ENCODE data around the gene IL18BP. TPM values are rescaled to one million over a fixed set of nuclear protein-coding genes. Genes with fewer than 3 reads are reported as not detected.

The IL18BP gene
- total RNA-seq, 1 experiment from 2014 or later: 17.9 TPM

DNA sequence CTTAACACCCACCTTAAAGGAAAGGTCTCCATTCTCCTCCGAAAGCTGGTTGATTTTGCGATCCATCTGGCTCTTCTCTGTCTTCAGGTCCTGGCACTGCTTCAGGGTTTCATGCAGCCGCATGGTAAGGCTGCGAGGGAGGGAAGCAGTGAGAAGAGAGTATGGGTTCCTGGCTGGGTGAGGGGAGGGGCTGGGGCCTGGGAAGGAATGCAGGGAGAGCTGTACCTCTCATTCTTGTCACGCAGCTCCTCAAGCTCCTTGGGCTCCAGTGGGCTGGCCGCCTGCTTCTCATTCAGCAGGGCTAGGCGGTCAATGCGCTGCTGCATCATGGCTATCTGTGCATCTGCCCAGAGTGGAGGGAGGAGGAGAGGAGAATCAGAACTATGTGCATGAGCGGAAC lies 19.5 kb downstream of the IL18BP start:
- no peaks in the 10 kb centered on the region for H3K27me3 ChIP-seq (ENCODE audit: insufficient read depth, low read depth)
- DNase-seq: no peak
- intact Hi-C loops (cut with micrococcal nuclease; ENCODE audit: unreplicated experiment): no loop called here
- H3K4me1 ChIP-seq (replicated peaks; ENCODE audit: insufficient read depth): no peaks in the 10 kb centered on the region
- CTCF ChIA-PET: no interaction called here
- peaks cover 9% of the 10 kb centered on the region for H4K20me1 ChIP-seq (ENCODE audit: insufficient read depth)
- TF ChIP-seq EZH2 (IDR thresholded peaks at IDR 0.05; ENCODE audit: low read depth): no peak
- TF ChIP-seq, protein P1, sequence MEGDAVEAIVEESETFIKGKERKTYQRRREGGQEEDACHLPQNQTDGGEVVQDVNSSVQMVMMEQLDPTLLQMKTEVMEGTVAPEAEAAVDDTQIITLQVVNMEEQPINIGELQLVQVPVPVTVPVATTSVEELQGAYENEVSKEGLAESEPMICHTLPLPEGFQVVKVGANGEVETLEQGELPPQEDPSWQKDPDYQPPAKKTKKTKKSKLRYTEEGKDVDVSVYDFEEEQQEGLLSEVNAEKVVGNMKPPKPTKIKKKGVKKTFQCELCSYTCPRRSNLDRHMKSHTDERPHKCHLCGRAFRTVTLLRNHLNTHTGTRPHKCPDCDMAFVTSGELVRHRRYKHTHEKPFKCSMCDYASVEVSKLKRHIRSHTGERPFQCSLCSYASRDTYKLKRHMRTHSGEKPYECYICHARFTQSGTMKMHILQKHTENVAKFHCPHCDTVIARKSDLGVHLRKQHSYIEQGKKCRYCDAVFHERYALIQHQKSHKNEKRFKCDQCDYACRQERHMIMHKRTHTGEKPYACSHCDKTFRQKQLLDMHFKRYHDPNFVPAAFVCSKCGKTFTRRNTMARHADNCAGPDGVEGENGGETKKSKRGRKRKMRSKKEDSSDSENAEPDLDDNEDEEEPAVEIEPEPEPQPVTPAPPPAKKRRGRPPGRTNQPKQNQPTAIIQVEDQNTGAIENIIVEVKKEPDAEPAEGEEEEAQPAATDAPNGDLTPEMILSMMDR (conservative IDR thresholded peaks at IDR 0.05): no peak
- no TSS peak for BruUV-seq (replicated peaks)
- H3K4me3 ChIP-seq: no peak overlapping the region
- H3K9me3 ChIP-seq (ENCODE audit: insufficient read depth, low read depth): no peaks in the 10 kb centered on the region
- no peak overlapping the region for H3K4me2 ChIP-seq
- no peaks in the 10 kb centered on the region for H3K79me2 ChIP-seq (ENCODE audit: low read depth)
- POLR2A ChIA-PET (ENCODE audit: unreplicated experiment): no interaction called here
- peaks cover 54% of the 10 kb centered on the region for H3K36me3 ChIP-seq (ENCODE audit: low read depth)
- no peaks in the 10 kb centered on the region for H3K9me2 ChIP-seq (ENCODE audit: insufficient read depth)
- 0 out of 2 replicates have a peak, but pooled peaks cover 7% of the 10 kb centered on the region for H3F3A ChIP-seq (ENCODE audit: insufficient read depth, low read depth)
- H3K27ac ChIP-seq: no peak overlapping the region
- H2AFZ ChIP-seq: no peak overlapping the region

- Histone ChIP-seq H3K27ac (no peak overlapping the region), H3K4me1 (replicated peaks; ENCODE audit: insufficient read depth) (no peaks in the 10 kb centered on the region), H3K4me3 (no peak overlapping the region), H4K20me1 (ENCODE audit: insufficient read depth) (peaks cover 18% of the 10 kb centered on the region), H3F3A (ENCODE audit: insufficient read depth, low read depth) (peaks cover 31% of the 10 kb centered on the region; the same call in 1 of the 2 replicates), H3K79me2 (ENCODE audit: low read depth) (0 out of 2 replicates have a peak, but pooled peaks cover 8% of the 10 kb centered on the region), H3K4me2 (no peak overlapping the region), H2AFZ (no peak overlapping the region), H3K27me3 (ENCODE audit: insufficient read depth, low read depth) (no peaks in the 10 kb centered on the region), H3K9me2 (ENCODE audit: insufficient read depth) (no peaks in the 10 kb centered on the region), H3K36me3 (ENCODE audit: low read depth) (peaks cover 48% of the 10 kb centered on the region), H3K9me3 (ENCODE audit: insufficient read depth, low read depth) (no peaks in the 10 kb centered on the region)
- POLR2A ChIA-PET (ENCODE audit: unreplicated experiment): no interaction called here
- no TSS peak for BruUV-seq (replicated peaks)
- DNase-seq: no peak
- CTCF ChIA-PET: no interaction called here
- no peak for TF ChIP-seq EZH2 (IDR thresholded peaks at IDR 0.05; ENCODE audit: low read depth)
- TF ChIP-seq, protein P1 (conservative IDR thresholded peaks at IDR 0.05): no peak
- intact Hi-C loops (cut with micrococcal nuclease; ENCODE audit: unreplicated experiment): no loop called here
Measured at GRCh38 chr11:72023335-72023734, 24.6 kb downstream of the IL18BP start.

DNA sequence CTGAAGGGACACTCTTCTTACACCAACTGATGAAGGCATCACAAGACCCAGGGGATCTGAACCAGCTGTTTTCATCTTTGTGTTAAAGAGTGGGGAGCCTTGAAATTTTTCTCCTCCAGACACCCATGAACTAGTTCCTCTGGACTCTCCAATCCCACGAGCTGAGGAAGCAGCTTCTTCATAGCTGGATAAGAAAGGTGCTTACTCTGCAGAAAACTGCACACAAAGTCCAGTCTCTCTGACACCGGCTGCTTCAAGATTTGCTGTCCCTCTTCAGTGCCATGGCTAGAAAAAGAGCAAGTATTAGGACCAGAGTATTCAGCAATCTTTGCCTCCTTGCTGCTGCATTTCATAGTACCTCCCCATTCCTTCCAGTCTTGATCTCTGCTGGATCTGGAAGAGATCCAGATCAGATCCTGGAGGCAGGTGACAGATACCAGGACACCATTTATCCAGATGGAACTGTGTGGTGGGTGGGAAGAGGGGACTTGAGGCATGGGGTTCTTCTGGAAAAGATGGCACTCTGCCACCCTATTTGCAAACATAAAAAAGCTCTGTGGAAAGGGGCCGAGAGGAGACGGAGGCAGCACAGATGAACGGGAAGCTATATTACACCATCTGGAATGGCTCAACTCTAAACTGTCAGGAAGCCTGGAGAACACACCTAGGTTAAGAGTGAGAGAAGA lies 25.5 kb downstream of the IL18BP start:
- Histone ChIP-seq H3K79me2 (ENCODE audit: low read depth) (0 out of 2 replicates have a peak, but pooled peaks cover 12% of the 10 kb centered on the region), H3K36me3 (ENCODE audit: low read depth) (peaks cover 50% of the 10 kb centered on the region), H3F3A (ENCODE audit: insufficient read depth, low read depth) (peaks cover 31% of the 10 kb centered on the region; the same call in 1 of the 2 replicates), H2AFZ (no peak overlapping the region), H3K27ac (no peak overlapping the region), H3K4me2 (no peak overlapping the region), H3K4me1 (replicated peaks; ENCODE audit: insufficient read depth) (no peaks in the 10 kb centered on the region), H3K9me3 (ENCODE audit: insufficient read depth, low read depth) (no peaks in the 10 kb centered on the region), H4K20me1 (ENCODE audit: insufficient read depth) (peaks cover 18% of the 10 kb centered on the region), H3K27me3 (ENCODE audit: insufficient read depth, low read depth) (no peaks in the 10 kb centered on the region), H3K4me3 (no peak overlapping the region), H3K9me2 (ENCODE audit: insufficient read depth) (no peaks in the 10 kb centered on the region)
- intact Hi-C loops (cut with micrococcal nuclease; ENCODE audit: unreplicated experiment): no loop called here
- TF ChIP-seq, protein P1 (conservative IDR thresholded peaks at IDR 0.05): no peak
- no peak for TF ChIP-seq EZH2 (IDR thresholded peaks at IDR 0.05; ENCODE audit: low read depth)
- no peak for DNase-seq
- no TSS peak for BruUV-seq (replicated peaks)
- POLR2A ChIA-PET (ENCODE audit: unreplicated experiment): interaction anchor here (0.6 to 0.7 kb wide), 2 partner anchors 18 to 313 kb away, joined by 4 to 9 read pairs; no protein-coding TSS in a partner anchor
- CTCF ChIA-PET: interaction anchor here (0.5 to 1.7 kb wide), 9 partner anchors 16 to 407 kb away, joined by 3 to 29 read pairs (median 6); no protein-coding TSS in a partner anchor
